ENCODE results near the gene SH3PXD2B. TPM values are rescaled to one million over a fixed set of nuclear protein-coding genes. Genes with fewer than 3 reads are reported as not detected.

SH3PXD2B gene
- total RNA-seq, 1 experiment from 2014 or later = 12.9 TPM

GRCh38 chr5:172302047-172302710 lies 152.1 kb downstream of the SH3PXD2B start:
- ChIA-PET CTCF (no interaction called here), POLR2A (no interaction called here)
- no peaks in the 10 kb centered on the region for H3K4me1 ChIP-seq
- Mint-ChIP-seq H3K4me1 (ENCODE audit: low read depth, unreplicated experiment) (peaks cover 7% of the 10 kb centered on the region), H3K9me3 (ENCODE audit: unreplicated experiment) (no peaks in the 10 kb centered on the region), H3K27ac (ENCODE audit: unreplicated experiment) (no peak overlapping the region), H3K36me3 (ENCODE audit: insufficient read depth, unreplicated experiment) (no peaks in the 10 kb centered on the region), H3K27me3 (ENCODE audit: insufficient read depth, unreplicated experiment) (no peaks in the 10 kb centered on the region), H3K4me3 (ENCODE audit: unreplicated experiment) (no peak overlapping the region)
- H3K4me3 ChIP-seq (ENCODE audit: low read depth, low read length) = no peak overlapping the region
- H3K9me3 ChIP-seq = peaks cover 18% of the 10 kb centered on the region
- no peak for DNase-seq
- no peaks in the 10 kb centered on the region for H3K27me3 ChIP-seq (replicated peaks; ENCODE audit: control insufficient read depth, insufficient read depth, low read length)
- no peak for TF ChIP-seq CTCF (IDR thresholded peaks at IDR 0.05; ENCODE audit: insufficient read depth in 1 of 2, low read depth in 1 of 2, low read length in 1 of 2, severe bottlenecking in 1 of 2, unreplicated experiment in 1 of 2)
- no peaks in the 10 kb centered on the region for H3K36me3 ChIP-seq (ENCODE audit: control insufficient read depth, insufficient read depth, low read length)
- no TSS peak for BruUV-seq (replicated peaks)
- intact Hi-C loops (cut with micrococcal nuclease; ENCODE audit: unreplicated experiment) = no loop called here

- intact Hi-C loops (cut with micrococcal nuclease; ENCODE audit: unreplicated experiment) = loop anchor here (2.0 kb wide), 1 partner anchor 15 kb away; no protein-coding TSS in a partner anchor
- CTCF ChIA-PET = interaction anchor here (0.6 to 0.7 kb wide), 3 partner anchors 34 to 1635 kb away, joined by 3 to 4 read pairs (median 4); no protein-coding TSS in a partner anchor
- Mint-ChIP-seq H3K27ac (ENCODE audit: unreplicated experiment) (no peak overlapping the region), H3K9me3 (ENCODE audit: unreplicated experiment) (no peaks in the 10 kb centered on the region), H3K27me3 (ENCODE audit: insufficient read depth, unreplicated experiment) (no peaks in the 10 kb centered on the region), H3K4me1 (ENCODE audit: low read depth, unreplicated experiment) (peaks cover 7% of the 10 kb centered on the region), H3K36me3 (ENCODE audit: insufficient read depth, unreplicated experiment) (no peaks in the 10 kb centered on the region), H3K4me3 (ENCODE audit: unreplicated experiment) (no peak overlapping the region)
- POLR2A ChIA-PET = no interaction called here
- no peak for DNase-seq
- TF ChIP-seq CTCF (IDR thresholded peaks at IDR 0.05; ENCODE audit: insufficient read depth in 1 of 2, low read depth in 1 of 2, low read length in 1 of 2, severe bottlenecking in 1 of 2, unreplicated experiment in 1 of 2) = no peak
- H3K4me1 ChIP-seq = no peaks in the 10 kb centered on the region
- H3K9me3 ChIP-seq = no peaks in the 10 kb centered on the region
- no TSS peak for BruUV-seq (replicated peaks)
- no peaks in the 10 kb centered on the region for H3K36me3 ChIP-seq (ENCODE audit: control insufficient read depth, insufficient read depth, low read length)
- no peaks in the 10 kb centered on the region for H3K27me3 ChIP-seq (replicated peaks; ENCODE audit: control insufficient read depth, insufficient read depth, low read length)
- no peak overlapping the region for H3K4me3 ChIP-seq (ENCODE audit: low read depth, low read length)
Observed at GRCh38 chr5:172299916-172300439, 154.3 kb downstream of the SH3PXD2B start.

DNA sequence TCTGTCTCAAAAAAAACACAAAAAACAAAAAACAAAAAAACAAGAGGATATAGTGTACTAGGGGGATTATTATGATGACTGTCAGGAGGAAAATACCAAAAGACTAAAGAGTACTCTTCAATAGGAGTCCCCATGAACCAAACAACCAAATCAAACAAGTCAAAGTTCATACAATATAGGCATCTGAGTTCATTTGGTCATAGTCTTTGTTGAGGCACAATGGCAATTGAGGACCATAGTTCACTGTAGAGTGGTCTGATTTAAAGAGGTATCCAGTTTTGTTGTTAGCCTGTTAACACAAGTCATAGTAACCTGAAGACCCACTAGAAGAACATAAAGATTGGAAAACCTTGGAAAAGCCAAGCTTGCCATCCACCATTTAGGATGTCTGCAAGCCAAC lies 159.5 kb downstream of the SH3PXD2B start:
- H3K36me3 Mint-ChIP-seq (ENCODE audit: insufficient read depth, unreplicated experiment) = no peaks in the 10 kb centered on the region
- no peak for TF ChIP-seq CTCF (IDR thresholded peaks at IDR 0.05; ENCODE audit: insufficient read depth in 1 of 2, low read depth in 1 of 2, low read length in 1 of 2, severe bottlenecking in 1 of 2, unreplicated experiment in 1 of 2)
- Histone ChIP-seq H3K27me3 (replicated peaks; ENCODE audit: control insufficient read depth, insufficient read depth, low read length) (no peaks in the 10 kb centered on the region), H3K9me3 (no peaks in the 10 kb centered on the region), H3K36me3 (ENCODE audit: control insufficient read depth, insufficient read depth, low read length) (no peaks in the 10 kb centered on the region), H3K4me1 (no peaks in the 10 kb centered on the region), H3K4me3 (ENCODE audit: low read depth, low read length) (no peak overlapping the region)
- intact Hi-C loops (cut with micrococcal nuclease; ENCODE audit: unreplicated experiment) = no loop called here
- no TSS peak for BruUV-seq (replicated peaks)
- ChIA-PET POLR2A (no interaction called here), CTCF (no interaction called here)
- no peaks in the 10 kb centered on the region for H3K9me3 Mint-ChIP-seq (ENCODE audit: unreplicated experiment)
- no peaks in the 10 kb centered on the region for H3K4me1 Mint-ChIP-seq (ENCODE audit: low read depth, unreplicated experiment)
- no peak for DNase-seq
- no peaks in the 10 kb centered on the region for H3K27me3 Mint-ChIP-seq (ENCODE audit: insufficient read depth, unreplicated experiment)
- no peak overlapping the region for H3K27ac Mint-ChIP-seq (ENCODE audit: unreplicated experiment)
- no peak overlapping the region for H3K4me3 Mint-ChIP-seq (ENCODE audit: unreplicated experiment)
